T-helper 1 cell treated with Interleukin-12 subunit alpha and Interleukin-12 subunit beta and Interleukin-4 antibody, amounts not matched to agents 30 μg/mL and 1 μg/mL, for 36 hours (primary cell): Measurements from ENCODE around the gene PPP3CA.

Source experiments
- H3K27ac Mint-ChIP-seq: one replicate; pipeline ENCODE4 v1.8.0; 2021; ENCODE audit warnings: mild to moderate bottlenecking, mixed read lengths
- H3K27me3 Mint-ChIP-seq: one replicate; pipeline ENCODE4 v1.8.0; 2021; ENCODE audit warnings: low read depth, mixed read lengths
- H3K36me3 Mint-ChIP-seq: one replicate; pipeline ENCODE4 v1.8.0; 2021; ENCODE audit warnings: low read depth, mixed read lengths
- H3K4me1 Mint-ChIP-seq: one replicate; pipeline ENCODE4 v1.8.0; 2021; ENCODE audit warnings: low read depth, mixed read lengths
- H3K4me3 Mint-ChIP-seq: one replicate; pipeline ENCODE4 v1.8.0; 2021; ENCODE audit warnings: mild to moderate bottlenecking, moderate library complexity, mixed read lengths
- H3K9me3 Mint-ChIP-seq: one replicate; pipeline ENCODE4 v1.8.0; 2021; ENCODE audit warnings: mixed read lengths

PPP3CA gene

DNA sequence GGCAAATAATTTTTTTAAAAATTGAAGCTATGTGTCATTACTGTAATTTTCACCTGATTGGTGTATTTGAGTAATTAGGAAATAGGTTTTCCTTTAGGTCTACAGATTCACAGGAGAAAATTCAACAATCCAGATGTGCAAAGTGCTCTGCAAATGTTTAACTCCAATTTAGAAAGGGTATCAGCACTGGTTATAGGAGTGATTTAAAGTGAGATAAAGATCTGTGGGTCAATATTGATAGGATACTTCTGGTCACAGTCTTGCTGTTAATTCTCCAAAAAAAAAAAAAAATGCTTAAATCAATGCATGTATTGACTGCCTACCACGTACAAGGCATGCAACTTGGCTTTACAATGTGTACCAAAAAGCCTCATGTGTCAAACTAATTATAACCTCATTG is 271.3 kb downstream of the PPP3CA start:
- Mint-ChIP-seq H3K27me3 (no peaks in the 10 kb centered on the region), H3K4me3 (no peak overlapping the region), H3K27ac (no peak overlapping the region), H3K9me3 (no peaks in the 10 kb centered on the region), H3K4me1 (peaks cover 7% of the 10 kb centered on the region), H3K36me3 (peaks cover 5% of the 10 kb centered on the region)

GRCh38 chr4:101075536-101075935 is 271.8 kb downstream of the PPP3CA start:
- Mint-ChIP-seq H3K9me3 (no peaks in the 10 kb centered on the region), H3K36me3 (peaks cover 4% of the 10 kb centered on the region), H3K27me3 (no peaks in the 10 kb centered on the region), H3K27ac (no peak overlapping the region), H3K4me1 (peaks cover 7% of the 10 kb centered on the region), H3K4me3 (no peak overlapping the region)

GRCh38 chr4:101074326-101074725 is 273.0 kb downstream of the PPP3CA start:
- peaks cover 2% of the 10 kb centered on the region for H3K36me3 Mint-ChIP-seq
- no peaks in the 10 kb centered on the region for H3K27me3 Mint-ChIP-seq
- no peak overlapping the region for H3K27ac Mint-ChIP-seq

DNA sequence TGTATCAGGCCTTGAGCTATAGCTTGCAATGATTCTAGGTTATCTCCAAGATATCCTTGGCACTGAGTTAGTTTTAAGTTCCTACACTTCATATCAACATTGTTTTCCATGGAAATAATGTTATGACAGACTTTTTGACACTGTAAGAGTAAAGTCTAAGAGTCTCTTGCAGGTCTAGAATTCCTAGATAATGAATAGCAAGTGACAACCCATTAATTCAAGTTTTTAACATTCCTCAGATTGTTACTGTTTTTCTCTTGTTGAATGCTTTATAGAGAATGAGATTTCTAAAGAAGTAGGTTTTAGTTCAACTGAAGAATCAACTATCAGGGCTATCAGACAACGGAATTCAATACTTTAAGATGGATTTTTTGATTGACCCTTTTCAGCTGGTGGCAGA is 276.1 kb downstream of the PPP3CA start:
- H3K27me3 Mint-ChIP-seq, result no peaks in the 10 kb centered on the region
- no peaks in the 10 kb centered on the region for H3K9me3 Mint-ChIP-seq
- H3K4me1 Mint-ChIP-seq, result peaks cover 7% of the 10 kb centered on the region
- H3K4me3 Mint-ChIP-seq, result no peak overlapping the region
- H3K36me3 Mint-ChIP-seq, result no peaks in the 10 kb centered on the region
- no peak overlapping the region for H3K27ac Mint-ChIP-seq

More at GRCh38 chr4:101074326-101074725, 273.0 kb downstream of the PPP3CA start:
- no peak overlapping the region for H3K4me3 Mint-ChIP-seq
- H3K9me3 Mint-ChIP-seq, result no peaks in the 10 kb centered on the region
- H3K4me1 Mint-ChIP-seq, result peaks cover 7% of the 10 kb centered on the region

DNA sequence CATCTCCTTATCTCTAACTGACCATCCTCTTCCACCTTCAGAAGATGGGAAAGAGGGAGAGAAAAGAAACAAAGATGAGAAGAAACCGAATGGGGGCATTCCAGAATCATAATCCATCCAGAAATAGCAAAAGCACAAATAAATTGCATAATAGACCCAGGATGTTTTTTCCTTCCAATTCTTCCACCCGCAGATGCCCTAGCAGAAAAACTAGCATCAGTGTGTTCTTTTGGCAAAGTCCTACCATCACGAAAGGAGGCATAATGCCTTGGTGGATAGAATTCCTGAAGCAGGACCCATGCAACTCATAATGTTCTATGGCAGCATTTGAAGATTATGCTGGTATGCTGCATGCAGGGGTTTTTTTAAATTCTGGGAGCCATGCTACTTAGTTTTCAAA is 279.2 kb downstream of the PPP3CA start:
- Mint-ChIP-seq H3K27me3 (no peaks in the 10 kb centered on the region), H3K27ac (no peak overlapping the region), H3K4me1 (no peaks in the 10 kb centered on the region), H3K36me3 (peaks cover under 1% of the 10 kb centered on the region), H3K4me3 (no peak overlapping the region), H3K9me3 (no peaks in the 10 kb centered on the region)

DNA sequence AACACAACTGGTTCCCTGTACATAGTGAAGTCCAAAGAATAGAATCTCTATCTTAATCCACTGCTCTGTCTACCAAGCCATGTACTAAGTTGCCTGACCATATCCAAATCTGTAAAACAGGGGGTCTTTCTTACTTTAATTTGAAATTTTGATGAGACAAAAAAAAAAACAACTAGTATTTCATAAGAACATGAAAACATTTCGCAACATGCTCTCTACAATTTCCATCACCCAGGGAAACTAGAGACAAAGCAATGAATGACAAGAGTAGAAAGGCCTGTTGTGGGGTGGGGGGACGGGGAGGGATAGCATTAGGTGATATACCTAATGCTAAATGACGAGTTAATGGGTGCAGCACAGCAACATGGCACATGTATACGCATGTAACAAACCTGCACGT is 279.9 kb downstream of the PPP3CA start:
- no peaks in the 10 kb centered on the region for H3K4me1 Mint-ChIP-seq
- no peaks in the 10 kb centered on the region for H3K27me3 Mint-ChIP-seq
- H3K4me3 Mint-ChIP-seq, result no peak overlapping the region
- no peaks in the 10 kb centered on the region for H3K9me3 Mint-ChIP-seq
- no peak overlapping the region for H3K27ac Mint-ChIP-seq
- peaks cover 3% of the 10 kb centered on the region for H3K36me3 Mint-ChIP-seq

DNA sequence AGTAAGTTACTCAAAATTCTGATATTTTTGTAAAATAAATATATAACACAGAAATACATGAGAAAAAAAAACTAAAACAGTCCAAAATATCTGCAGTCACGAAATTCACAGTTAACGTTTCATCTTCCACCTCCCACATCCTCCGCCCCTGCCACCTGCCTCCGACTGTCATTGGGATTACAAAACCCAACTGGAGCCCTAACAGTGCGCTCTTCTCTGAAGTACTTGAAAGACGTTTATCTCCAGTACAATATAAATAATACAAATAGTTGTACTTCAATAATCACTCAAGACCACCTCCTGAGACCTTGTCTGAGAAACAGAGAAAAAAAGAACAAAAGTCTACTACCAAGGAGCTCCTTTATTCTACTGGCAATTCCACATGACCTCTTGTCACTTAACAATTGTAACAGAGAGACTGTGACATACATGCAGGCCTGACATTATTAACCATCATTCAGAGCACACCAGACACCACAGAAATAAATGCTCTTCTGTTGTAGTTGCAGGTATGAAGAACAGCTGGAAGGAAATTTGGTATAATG is 280.6 kb downstream of the PPP3CA start:
- H3K9me3 Mint-ChIP-seq, result no peaks in the 10 kb centered on the region
- no peak overlapping the region for H3K27ac Mint-ChIP-seq
- H3K27me3 Mint-ChIP-seq, result no peaks in the 10 kb centered on the region
- H3K36me3 Mint-ChIP-seq, result peaks cover 5% of the 10 kb centered on the region
- no peaks in the 10 kb centered on the region for H3K4me1 Mint-ChIP-seq
- no peak overlapping the region for H3K4me3 Mint-ChIP-seq

- H3K27ac Mint-ChIP-seq, result no peak overlapping the region
- H3K9me3 Mint-ChIP-seq, result no peaks in the 10 kb centered on the region
- no peaks in the 10 kb centered on the region for H3K4me1 Mint-ChIP-seq
- H3K36me3 Mint-ChIP-seq, result peaks cover 5% of the 10 kb centered on the region
- no peaks in the 10 kb centered on the region for H3K27me3 Mint-ChIP-seq
- no peak overlapping the region for H3K4me3 Mint-ChIP-seq
Measured at GRCh38 chr4:101065935-101066485, 281.3 kb downstream of the PPP3CA start.

DNA sequence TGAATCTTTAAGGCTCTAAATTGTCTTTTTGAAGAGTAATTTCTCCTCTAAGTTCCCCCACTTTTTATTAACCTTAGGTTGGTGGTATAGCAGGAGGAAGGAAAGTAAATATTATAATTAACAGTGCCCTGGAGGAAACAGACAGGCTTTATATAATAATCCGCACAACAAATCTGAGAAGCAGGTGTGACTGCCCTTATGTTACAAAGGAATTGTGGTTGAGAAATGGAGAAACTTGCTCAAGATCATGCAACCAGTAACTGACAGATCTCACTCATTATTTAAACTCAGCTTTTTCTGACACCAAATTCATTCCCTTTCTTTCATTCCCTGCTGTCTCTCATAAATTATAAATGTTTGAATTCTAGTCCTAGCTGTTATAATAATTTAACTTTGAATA is 282.0 kb downstream of the PPP3CA start:
- Mint-ChIP-seq H3K4me3 (no peak overlapping the region), H3K27ac (no peak overlapping the region), H3K4me1 (no peaks in the 10 kb centered on the region), H3K36me3 (peaks cover 5% of the 10 kb centered on the region), H3K9me3 (no peaks in the 10 kb centered on the region), H3K27me3 (no peaks in the 10 kb centered on the region)

GRCh38 chr4:101064541-101065180 is 282.7 kb downstream of the PPP3CA start:
- Mint-ChIP-seq H3K4me1 (no peaks in the 10 kb centered on the region), H3K27ac (no peak overlapping the region), H3K36me3 (peaks cover 5% of the 10 kb centered on the region), H3K4me3 (no peak overlapping the region), H3K9me3 (no peaks in the 10 kb centered on the region), H3K27me3 (no peaks in the 10 kb centered on the region)

- H3K27ac Mint-ChIP-seq, result no peak overlapping the region
- H3K4me3 Mint-ChIP-seq, result no peak overlapping the region
- no peaks in the 10 kb centered on the region for H3K27me3 Mint-ChIP-seq
- H3K4me1 Mint-ChIP-seq, result no peaks in the 10 kb centered on the region
- no peaks in the 10 kb centered on the region for H3K9me3 Mint-ChIP-seq
- H3K36me3 Mint-ChIP-seq, result no peaks in the 10 kb centered on the region
Measured at GRCh38 chr4:101055392-101055791, 291.9 kb downstream of the PPP3CA start.

GRCh38 chr4:101050837-101051205 is 296.5 kb downstream of the PPP3CA start:
- H3K4me1 Mint-ChIP-seq, result no peaks in the 10 kb centered on the region
- H3K27ac Mint-ChIP-seq, result no peak overlapping the region

GRCh38 chr4:101050088-101050836 is 297.1 kb downstream of the PPP3CA start:
- H3K9me3 Mint-ChIP-seq, result no peaks in the 10 kb centered on the region
- H3K27ac Mint-ChIP-seq, result no peak overlapping the region
- no peak overlapping the region for H3K4me3 Mint-ChIP-seq
- no peaks in the 10 kb centered on the region for H3K4me1 Mint-ChIP-seq
- H3K27me3 Mint-ChIP-seq, result no peaks in the 10 kb centered on the region
- H3K36me3 Mint-ChIP-seq, result no peaks in the 10 kb centered on the region

More at GRCh38 chr4:101050837-101051205, 296.5 kb downstream of the PPP3CA start:
- no peaks in the 10 kb centered on the region for H3K36me3 Mint-ChIP-seq
- no peak overlapping the region for H3K4me3 Mint-ChIP-seq
- H3K9me3 Mint-ChIP-seq, result no peaks in the 10 kb centered on the region
- H3K27me3 Mint-ChIP-seq, result no peaks in the 10 kb centered on the region

GRCh38 chr4:101049549-101050001 is 297.8 kb downstream of the PPP3CA start:
- Mint-ChIP-seq H3K36me3 (no peaks in the 10 kb centered on the region), H3K4me1 (no peaks in the 10 kb centered on the region), H3K27me3 (no peaks in the 10 kb centered on the region), H3K4me3 (no peak overlapping the region), H3K9me3 (no peaks in the 10 kb centered on the region), H3K27ac (no peak overlapping the region)

- Mint-ChIP-seq H3K4me3 (no peak overlapping the region), H3K27ac (no peak overlapping the region), H3K27me3 (no peaks in the 10 kb centered on the region), H3K9me3 (no peaks in the 10 kb centered on the region), H3K36me3 (peaks cover 2% of the 10 kb centered on the region), H3K4me1 (peaks cover 8% of the 10 kb centered on the region)
Measured at GRCh38 chr4:101044766-101045165, 302.6 kb downstream of the PPP3CA start.
